OCI-LY1 (cell line): ENCODE measurements around the gene ADGRL1.

ENCODE experiments used
- H2AFZ ChIP-seq: fragments of 200-600 bp; sonication (generic), shearing (Covaris generic); 2 replicates; pipeline ENCODE4 v1.6.0; 2014; ENCODE audit warnings: antibody characterized with exemption, mild to moderate bottlenecking, low read length
- H3F3A ChIP-seq: fragments of 200-600 bp; sonication (generic), shearing (Covaris generic); 2 replicates; pipeline ENCODE4 v1.6.0; 2014; ENCODE audit warnings: mild to moderate bottlenecking, antibody characterized with exemption, low read length, moderate library complexity; ENCODE audit not compliant: insufficient read depth
- H3K27ac ChIP-seq: fragments of 200-600 bp; sonication (generic); 2 replicates; pipeline ENCODE4 v1.5.1; 2014; ENCODE audit warnings: low read length, mixed run types, mild to moderate bottlenecking, low read depth; ENCODE audit not compliant: poor library complexity, severe bottlenecking
- H3K27me3 ChIP-seq: fragments of 200-600 bp; sonication (generic); 2 replicates; pipeline ENCODE4 v1.6.0; 2014; ENCODE audit warnings: antibody characterized with exemption, mild to moderate bottlenecking, low read length, moderate library complexity; ENCODE audit not compliant: insufficient read depth
- H3K36me3 ChIP-seq: fragments of 200-600 bp; sonication (generic); 2 replicates; pipeline ENCODE4 v1.6.1; 2014; ENCODE audit warnings: mild to moderate bottlenecking, antibody characterized with exemption, low read length, moderate library complexity, mixed read lengths; ENCODE audit not compliant: insufficient read depth
- H3K4me1 ChIP-seq: fragments of 200-600 bp; sonication (generic); 2 replicates; pipeline ENCODE4 v1.5.1; 2014; ENCODE audit warnings: mild to moderate bottlenecking, low read length, moderate library complexity; ENCODE audit not compliant: insufficient read depth, severe bottlenecking
- H3K4me2 ChIP-seq: fragments of 200-600 bp; sonication (generic), shearing (Covaris generic); 2 replicates; pipeline ENCODE4 v1.6.1; 2014; ENCODE audit warnings: low read length
- H3K4me3 ChIP-seq: fragments of 200-600 bp; sonication (generic); 2 replicates; pipeline ENCODE4 v1.5.1; 2014; ENCODE audit warnings: low read length, low read depth, mild to moderate bottlenecking, mixed read lengths; ENCODE audit not compliant: poor library complexity, severe bottlenecking
- H3K79me2 ChIP-seq: fragments of 200-600 bp; shearing (Covaris generic); 2 replicates; pipeline ENCODE4 v1.6.1; 2016; ENCODE audit warnings: mixed run types, low read length, mixed read lengths; ENCODE audit not compliant: insufficient read depth
- H3K9ac ChIP-seq: fragments of 200-600 bp; sonication (generic), shearing (Covaris generic); 2 replicates; pipeline ENCODE4 v1.6.1; 2014; ENCODE audit warnings: mild to moderate bottlenecking, low read length, mixed read lengths
- H3K9me2 ChIP-seq: fragments of 200-600 bp; sonication (generic), shearing (Covaris generic); 2 replicates; pipeline ENCODE4 v1.6.1; 2014; ENCODE audit warnings: low read depth, mild to moderate bottlenecking, low read length, mixed read lengths
- H3K9me3 ChIP-seq: fragments of 200-600 bp; shearing (Covaris generic); 2 replicates; pipeline ENCODE4 v1.6.1; 2014; ENCODE audit warnings: low read length, mixed read lengths
- H4K20me1 ChIP-seq: fragments of 200-600 bp; sonication (generic), shearing (Covaris generic); 2 replicates; pipeline ENCODE4 v1.6.0; 2016; ENCODE audit warnings: mild to moderate bottlenecking, low read length; ENCODE audit not compliant: insufficient read depth
- CTCF ChIP-seq: fragments of 200-600 bp; sonication (generic), shearing (Covaris generic); IDR thresholded peaks from 2 replicates; pipeline ENCODE4 v1.5.1; 2017; ENCODE audit warnings: mild to moderate bottlenecking, antibody characterized with exemption, low read length, moderate library complexity, mixed read lengths
- EZH2 ChIP-seq: fragments of 200-600 bp; sonication (generic), shearing (Covaris generic); IDR thresholded peaks from 2 replicates; pipeline ENCODE4 v1.8.0; 2017; ENCODE audit warnings: borderline replicate concordance, mixed run types, mild to moderate bottlenecking, antibody characterized with exemption, low read length, moderate library complexity, mixed read lengths

The ADGRL1 gene

GRCh38 chr19:14177496-14178074 is 28.4 kb downstream of the ADGRL1 start:
- Histone ChIP-seq H3K4me3 (no peak overlapping the region), H3K79me2 (no peaks in the 10 kb centered on the region), H3K36me3 (no peaks in the 10 kb centered on the region), H2AFZ (no peak overlapping the region), H3K27ac (no peak overlapping the region), H3F3A (no peaks in the 10 kb centered on the region), H3K9ac (no peak overlapping the region), H3K4me2 (no peak overlapping the region), H3K27me3 (no peaks in the 10 kb centered on the region), H3K9me2 (no peaks in the 10 kb centered on the region), H3K9me3 (no peaks in the 10 kb centered on the region), H3K4me1 (no peaks in the 10 kb centered on the region), H4K20me1 (no peaks in the 10 kb centered on the region)
- TF ChIP-seq EZH2 (no peak), CTCF (no peak)

GRCh38 chr19:14175351-14175792 is 30.6 kb downstream of the ADGRL1 start:
- H3K9me3 ChIP-seq = no peaks in the 10 kb centered on the region
- H3K27ac ChIP-seq = no peak overlapping the region
- H3K79me2 ChIP-seq = no peaks in the 10 kb centered on the region
- no peaks in the 10 kb centered on the region for H4K20me1 ChIP-seq
- no peak overlapping the region for H3K9ac ChIP-seq
- no peak overlapping the region for H2AFZ ChIP-seq
- H3K36me3 ChIP-seq = no peaks in the 10 kb centered on the region
- no peaks in the 10 kb centered on the region for H3K27me3 ChIP-seq
- H3F3A ChIP-seq = no peaks in the 10 kb centered on the region
- no peaks in the 10 kb centered on the region for H3K4me1 ChIP-seq
- no peak overlapping the region for H3K4me2 ChIP-seq
- H3K9me2 ChIP-seq = no peaks in the 10 kb centered on the region
- TF ChIP-seq EZH2 = no peak
- no peak for TF ChIP-seq CTCF
- H3K4me3 ChIP-seq = no peak overlapping the region

GRCh38 chr19:14174883-14175282 is 31.1 kb downstream of the ADGRL1 start:
- Histone ChIP-seq H3K27me3 (0 out of 2 replicates have a peak, but pooled peaks cover 3% of the 10 kb centered on the region), H3K4me1 (no peaks in the 10 kb centered on the region), H3K27ac (no peak overlapping the region), H2AFZ (no peak overlapping the region), H3K4me3 (no peak overlapping the region), H3F3A (no peaks in the 10 kb centered on the region), H4K20me1 (no peaks in the 10 kb centered on the region), H3K36me3 (no peaks in the 10 kb centered on the region), H3K9me3 (no peaks in the 10 kb centered on the region), H3K9ac (no peak overlapping the region), H3K79me2 (no peaks in the 10 kb centered on the region), H3K9me2 (no peaks in the 10 kb centered on the region), H3K4me2 (no peak overlapping the region)
- no peak for TF ChIP-seq CTCF
- TF ChIP-seq EZH2 = no peak
